PC-9 (cell line): ENCODE data around the gene ITM2B. TPM values are rescaled to one million over a fixed set of nuclear protein-coding genes. Genes with fewer than 3 reads are reported as not detected.
"Not testable (repeated sequence)": the region's sequence is repeated elsewhere in the genome, so short reads cannot be mapped to it uniquely, and the experiment has no call there.

Source experiments
- BruUV-seq: library from RNA; stranded (reverse); fragments of 400-500 nt; replicated peaks from 2 replicates; lab custom pipeline; 2021; lab: Mats Ljungman, UMichigan
- CTCF ChIA-PET: fragments of 300-600 bp; sonication (Branson Sonifier 250); formaldehyde crosslinking; loops from one replicate; lab custom pipeline; 2022; ENCODE audit warnings: antibody characterized with exemption; lab: Charles Lee
- POLR2A ChIA-PET: fragments of 300-600 bp; sonication (Branson Sonifier 250); formaldehyde crosslinking; loops from one replicate; lab custom pipeline; 2022; ENCODE audit warnings: antibody characterized with exemption; ENCODE audit not compliant: unreplicated experiment; lab: Charles Lee
- DNase-seq, 2 experiments: peaks; one replicate each; pipeline versions ENCODE4 v3.0.0 to v3.0.0-alpha.2; 2015 to 2022; ENCODE audit warnings: mixed read lengths in 1 of 2
- H2AFZ ChIP-seq: fragments of 200-600 bp; sonication (generic); 2 replicates; pipeline ENCODE4 v1.8.1; 2017; ENCODE audit warnings: antibody characterized with exemption
- H3F3A ChIP-seq: fragments of 200-600 bp; sonication (generic); 2 replicates; pipeline ENCODE4 v1.8.1; 2017; ENCODE audit warnings: antibody characterized with exemption, mild to moderate bottlenecking, low read depth; ENCODE audit not compliant: insufficient read depth
- H3K27ac ChIP-seq: fragments of 200-600 bp; sonication (generic); 2 replicates; pipeline ENCODE4 v1.6.1; 2016; ENCODE audit warnings: mixed run types
- H3K27me3 ChIP-seq: fragments of 200-600 bp; sonication (generic); 2 replicates; pipeline ENCODE4 v1.6.1; 2016; ENCODE audit warnings: low read depth, mixed run types; ENCODE audit not compliant: insufficient read depth
- H3K36me3 ChIP-seq: fragments of 200-600 bp; sonication (generic); 2 replicates; pipeline ENCODE4 v1.6.1; 2016; ENCODE audit warnings: low read depth, mixed run types
- H3K4me1 ChIP-seq: fragments of 200-600 bp; sonication (generic); replicated peaks from 2 replicates; pipeline ENCODE4 v1.6.1; 2016; ENCODE audit warnings: mixed run types; ENCODE audit not compliant: insufficient read depth
- H3K4me2 ChIP-seq: fragments of 200-600 bp; sonication (generic); 2 replicates; pipeline ENCODE4 v1.6.1; 2017; ENCODE audit warnings: mixed run types
- H3K4me3 ChIP-seq: fragments of 200-600 bp; sonication (generic); 2 replicates; pipeline ENCODE4 v1.6.1; 2016; ENCODE audit warnings: mixed run types
- H3K79me2 ChIP-seq: fragments of 200-600 bp; sonication (generic); 2 replicates; pipeline ENCODE4 v1.6.1; 2017; ENCODE audit warnings: low read depth, mixed run types
- H3K9me2 ChIP-seq: fragments of 200-600 bp; sonication (generic); 2 replicates; pipeline ENCODE4 v1.8.1; 2017; ENCODE audit warnings: mild to moderate bottlenecking; ENCODE audit not compliant: insufficient read depth
- H3K9me3 ChIP-seq: fragments of 200-600 bp; sonication (generic); 2 replicates; pipeline ENCODE4 v1.8.1; 2016; ENCODE audit warnings: low read depth; ENCODE audit not compliant: insufficient read depth
- H4K20me1 ChIP-seq: fragments of 200-600 bp; sonication (generic); 2 replicates; pipeline ENCODE4 v1.8.1; 2017; ENCODE audit not compliant: insufficient read depth
- CTCF ChIP-seq: fragments of 200-600 bp; sonication (generic); conservative IDR thresholded peaks from 2 replicates; pipeline ENCODE4 v1.6.1; 2017; ENCODE audit warnings: mixed run types, antibody characterized with exemption, mild to moderate bottlenecking, moderate library complexity
- EZH2 ChIP-seq: fragments of 200-600 bp; sonication (generic); IDR thresholded peaks from 2 replicates; pipeline ENCODE4 v1.8.0; 2017; ENCODE audit warnings: antibody characterized with exemption, low read depth
- intact Hi-C: fragments of 100-400 bp; cut with micrococcal nuclease; formaldehyde crosslinking; loops from one replicate; pipeline ENCODE4 v1.10.0; 2022; ENCODE audit not compliant: unreplicated experiment
- total RNA-seq: library from RNA; stranded (reverse); gene quantifications from 2 replicates; pipeline ENCODE4 v1.2.3, GENCODE V29; 2021

Gene ITM2B
- total RNA-seq, 1 experiment from 2014 or later: 155 TPM

DNA sequence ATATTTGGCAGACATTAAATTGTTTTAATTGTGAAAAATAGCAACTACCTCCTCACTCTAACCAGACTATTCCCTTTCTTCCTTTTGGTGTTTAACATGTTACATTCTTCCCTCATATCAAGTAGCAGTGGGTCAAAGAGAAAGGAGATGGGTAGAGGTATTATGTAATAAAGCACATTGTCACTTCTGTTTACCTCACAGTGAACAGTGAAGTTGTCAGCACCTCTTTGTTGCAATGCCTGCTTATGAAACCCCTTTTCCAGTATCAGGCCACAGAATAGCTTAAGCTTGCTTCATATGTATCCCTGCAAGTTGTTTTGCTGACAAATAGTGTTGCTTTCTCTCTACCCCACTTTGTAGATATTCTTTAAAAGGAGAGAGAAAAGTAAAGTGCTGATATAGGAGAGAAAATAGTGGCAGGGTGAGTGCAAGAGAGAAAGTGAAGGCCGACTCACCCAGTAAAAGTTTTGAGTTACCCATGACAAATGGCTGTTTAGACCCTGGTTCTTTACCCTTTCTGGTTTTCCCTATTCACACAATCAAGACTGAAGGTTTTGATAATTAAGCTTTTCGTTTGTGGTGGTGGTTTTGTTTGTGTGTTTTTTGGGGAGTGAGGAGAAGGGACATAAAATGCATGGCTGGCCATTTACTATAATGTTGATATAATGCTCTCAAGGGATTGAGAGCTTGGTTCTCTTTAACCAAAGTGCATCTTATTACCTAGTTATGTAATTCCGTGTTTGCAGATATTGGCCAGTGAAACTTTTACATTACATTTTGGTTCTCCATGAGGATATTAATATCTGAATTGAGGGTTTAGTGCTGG is 3.7 kb downstream of the ITM2B start:
- BruUV-seq: no TSS peak
- no peak for DNase-seq
- H3K79me2 ChIP-seq: peaks cover 49% of the 10 kb centered on the region
- H3K4me2 ChIP-seq: no peak overlapping the region
- no peak overlapping the region for H2AFZ ChIP-seq
- ChIA-PET POLR2A (no interaction called here), CTCF (no interaction called here)
- H3F3A ChIP-seq: no peaks in the 10 kb centered on the region; the same call in 1 of the 2 replicates
- H4K20me1 ChIP-seq: no peaks in the 10 kb centered on the region
- no peak overlapping the region for H3K4me3 ChIP-seq
- H3K36me3 ChIP-seq: no peaks in the 10 kb centered on the region
- H3K9me2 ChIP-seq: no peaks in the 10 kb centered on the region
- TF ChIP-seq EZH2: no peak
- no peak for TF ChIP-seq CTCF
- H3K9me3 ChIP-seq: no peaks in the 10 kb centered on the region
- no peak overlapping the region for H3K27ac ChIP-seq
- intact Hi-C loops: loop anchor here (5.0 to 10.0 kb wide), 3 partner anchors 66 to 128 kb away; partner anchors contain the start of gene RB1
- H3K4me1 ChIP-seq: peaks cover 28% of the 10 kb centered on the region
- no peaks in the 10 kb centered on the region for H3K27me3 ChIP-seq

DNA sequence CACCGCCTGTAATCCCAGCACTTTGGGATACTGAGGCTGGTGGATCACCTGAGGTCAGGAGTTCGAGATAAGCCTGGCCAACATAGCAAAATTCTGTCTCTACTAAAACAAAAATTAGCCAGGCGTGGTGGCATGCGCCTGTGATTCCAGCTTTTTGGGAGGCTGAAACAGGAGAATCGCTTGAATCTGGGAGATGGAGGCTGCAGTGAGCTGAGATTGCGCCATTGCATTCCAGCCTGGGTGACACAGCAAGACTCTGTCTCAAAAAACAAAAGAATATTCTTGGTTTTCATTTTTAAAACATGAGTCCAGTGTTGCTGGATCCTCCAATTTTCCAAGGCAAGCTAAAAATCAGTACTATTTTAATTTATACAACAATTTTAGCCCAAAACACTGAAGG is 6.4 kb downstream of the ITM2B start:
- BruUV-seq, H3K9me3 ChIP-seq, H4K20me1 ChIP-seq, H3K36me3 ChIP-seq, H3K27me3 ChIP-seq, H3K27ac ChIP-seq, H3K4me3 ChIP-seq, H3K4me2 ChIP-seq, H3F3A ChIP-seq, H2AFZ ChIP-seq, DNase-seq, H3K9me2 ChIP-seq: not testable (repeated sequence)
- ChIA-PET CTCF (interaction anchor here (0.5 kb wide), 1 partner anchor 1368 kb away, joined by 3 read pairs; no protein-coding TSS in a partner anchor), POLR2A (interaction anchor here (0.6 kb wide), 1 partner anchor 293 kb away, joined by 3 read pairs; the partner anchor contains the start of gene RCBTB2)
- intact Hi-C loops: loop anchor here (5.0 to 10.0 kb wide), 3 partner anchors 63 to 125 kb away; partner anchors contain the start of gene RB1
- Histone ChIP-seq H3K79me2 (peaks cover 41% of the 10 kb centered on the region), H3K4me1 (peaks cover 22% of the 10 kb centered on the region)

- TF ChIP-seq CTCF (no peak), EZH2 (no peak)
- Histone ChIP-seq H3K79me2 (peaks cover 26% of the 10 kb centered on the region), H2AFZ (no peak overlapping the region), H3K4me1 (no peaks in the 10 kb centered on the region), H3K4me3 (no peak overlapping the region), H3K9me2 (no peaks in the 10 kb centered on the region), H3K36me3 (no peaks in the 10 kb centered on the region), H3K27me3 (no peaks in the 10 kb centered on the region), H3F3A (no peaks in the 10 kb centered on the region), H3K9me3 (no peaks in the 10 kb centered on the region), H4K20me1 (no peaks in the 10 kb centered on the region), H3K27ac (no peak overlapping the region), H3K4me2 (no peak overlapping the region)
- ChIA-PET CTCF (no interaction called here), POLR2A (no interaction called here)
- no peak for DNase-seq
- intact Hi-C loops: no loop called here
- no TSS peak for BruUV-seq
These were observed 8.6 kb downstream of the ITM2B start for GRCh38 chr13:48241651-48242050.
